ENCODE measurements around the gene CBFA2T3. TPM values are rescaled to one million over a fixed set of nuclear protein-coding genes. Genes with fewer than 3 reads are reported as not detected.
"Not testable (repeated sequence)": the region's sequence is repeated elsewhere in the genome, so short reads cannot be mapped to it uniquely, and the experiment has no call there.

Gene CBFA2T3
- total RNA-seq, 1 donor from 2014 or later = 2.4 TPM

GRCh38 chr16:89002851-89003830 is 26.1 kb upstream of the CBFA2T3 start:
- Histone ChIP-seq H3K9me3 (ENCODE audit: insufficient read depth, low read depth, low read length) (peaks cover 7% of the 10 kb centered on the region), H3K4me2 (ENCODE audit: low read length) (no peak overlapping the region), H3K9ac (ENCODE audit: low read length) (no peak overlapping the region), H3K36me3 (ENCODE audit: insufficient read depth, low read length) (no peaks in the 10 kb centered on the region), H4K20me1 (ENCODE audit: insufficient read depth, low read length) (no peaks in the 10 kb centered on the region), H3K4me1 (ENCODE audit: insufficient read depth, low read length) (no peaks in the 10 kb centered on the region), H3K4me3 (ENCODE audit: insufficient read depth, low read depth, low read length) (no peak overlapping the region), H3K79me2 (ENCODE audit: insufficient read depth, low read length) (no peaks in the 10 kb centered on the region), H2AFZ (ENCODE audit: low read depth, low read length) (no peak overlapping the region), H3K27ac (ENCODE audit: low read depth, low read length) (no peak overlapping the region), H3K27me3 (ENCODE audit: insufficient read depth, low read length) (no peaks in the 10 kb centered on the region)
- DNase-seq (ENCODE audit: low read depth) (no peak), FAIRE-seq (no peak)
- Mint-ChIP-seq H3K4me1 (ENCODE audit: low read depth, unreplicated experiment) (no peaks in the 10 kb centered on the region), H3K9me3 (ENCODE audit: unreplicated experiment) (peaks cover 17% of the 10 kb centered on the region), H3K4me3 (ENCODE audit: unreplicated experiment) (no peak overlapping the region), H3K36me3 (ENCODE audit: low read depth, unreplicated experiment) (peaks cover 4% of the 10 kb centered on the region), H3K27me3 (ENCODE audit: low read depth, unreplicated experiment) (peaks cover 39% of the 10 kb centered on the region), H3K27ac (ENCODE audit: unreplicated experiment) (no peak overlapping the region)
- no peak for TF ChIP-seq CTCF (IDR thresholded peaks at IDR 0.05; ENCODE audit: insufficient read depth, low read depth, low read length)
- no peak for TF ChIP-seq EZH2 (IDR thresholded peaks at IDR 0.05; ENCODE audit: insufficient read depth, low read length)

- H3K4me3 ChIP-seq (ENCODE audit: insufficient read depth, low read depth, low read length); H3K4me1 ChIP-seq (ENCODE audit: insufficient read depth, low read length); H3K27me3 ChIP-seq (ENCODE audit: insufficient read depth, low read length); H3K9ac ChIP-seq (ENCODE audit: low read length); H3K79me2 ChIP-seq (ENCODE audit: insufficient read depth, low read length); H2AFZ ChIP-seq (ENCODE audit: low read depth, low read length); DNase-seq (ENCODE audit: low read depth); H3K4me1 Mint-ChIP-seq (ENCODE audit: low read depth, unreplicated experiment); H3K27ac ChIP-seq (ENCODE audit: low read depth, low read length); FAIRE-seq; H3K9me3 ChIP-seq (ENCODE audit: insufficient read depth, low read depth, low read length); H3K36me3 ChIP-seq (ENCODE audit: insufficient read depth, low read length); H3K4me3 Mint-ChIP-seq (ENCODE audit: unreplicated experiment); H4K20me1 ChIP-seq (ENCODE audit: insufficient read depth, low read length); H3K4me2 ChIP-seq (ENCODE audit: low read length); H3K27ac Mint-ChIP-seq (ENCODE audit: unreplicated experiment); H3K36me3 Mint-ChIP-seq (ENCODE audit: low read depth, unreplicated experiment): not testable (repeated sequence)
- Mint-ChIP-seq H3K27me3 (ENCODE audit: low read depth, unreplicated experiment) (peaks cover 31% of the 10 kb centered on the region), H3K9me3 (ENCODE audit: unreplicated experiment) (peaks cover 24% of the 10 kb centered on the region)
Measured at GRCh38 chr16:89002081-89002480, 25.1 kb upstream of the CBFA2T3 start.

GRCh38 chr16:89001117-89002027 is 24.4 kb upstream of the CBFA2T3 start:
- FAIRE-seq (no peak), DNase-seq (ENCODE audit: low read depth) (no peak)
- Mint-ChIP-seq H3K27me3 (ENCODE audit: low read depth, unreplicated experiment) (peaks cover 31% of the 10 kb centered on the region), H3K4me1 (ENCODE audit: low read depth, unreplicated experiment) (no peaks in the 10 kb centered on the region), H3K27ac (ENCODE audit: unreplicated experiment) (no peak overlapping the region), H3K36me3 (ENCODE audit: low read depth, unreplicated experiment) (peaks cover 4% of the 10 kb centered on the region), H3K9me3 (ENCODE audit: unreplicated experiment) (peaks cover 24% of the 10 kb centered on the region), H3K4me3 (ENCODE audit: unreplicated experiment) (no peak overlapping the region)
- peaks cover 7% of the 10 kb centered on the region for H3K9me3 ChIP-seq (ENCODE audit: insufficient read depth, low read depth, low read length)
- no peaks in the 10 kb centered on the region for H3K27me3 ChIP-seq (ENCODE audit: insufficient read depth, low read length)
- no peaks in the 10 kb centered on the region for H3K79me2 ChIP-seq (ENCODE audit: insufficient read depth, low read length)
- H3K4me1 ChIP-seq (ENCODE audit: insufficient read depth, low read length) = no peaks in the 10 kb centered on the region
- no peak overlapping the region for H3K4me2 ChIP-seq (ENCODE audit: low read length)
- TF ChIP-seq CTCF (IDR thresholded peaks at IDR 0.05; ENCODE audit: insufficient read depth, low read depth, low read length) (no peak), EZH2 (IDR thresholded peaks at IDR 0.05; ENCODE audit: insufficient read depth, low read length) (no peak)
- H4K20me1 ChIP-seq (ENCODE audit: insufficient read depth, low read length) = no peaks in the 10 kb centered on the region
- no peaks in the 10 kb centered on the region for H3K36me3 ChIP-seq (ENCODE audit: insufficient read depth, low read length)
- H3K9ac ChIP-seq (ENCODE audit: low read length) = no peak overlapping the region
- H2AFZ ChIP-seq (ENCODE audit: low read depth, low read length) = no peak overlapping the region
- no peak overlapping the region for H3K27ac ChIP-seq (ENCODE audit: low read depth, low read length)
- H3K4me3 ChIP-seq (ENCODE audit: insufficient read depth, low read depth, low read length) = no peak overlapping the region

Measured in astrocyte (in vitro differentiated cells and primary cell).